Measurements from ENCODE around the gene EEF1E1. TPM values are rescaled to one million over a fixed set of nuclear protein-coding genes. Genes with fewer than 3 reads are reported as not detected.
A peak's percentile ranks its signal among the peaks of the same experiment; 100 is the strongest.

EEF1E1 gene
- total and polyA plus RNA-seq, 2 donors (not counting 1 experiment from before 2014, with no cell fraction given): 38.1 to 50.7 TPM

- Histone ChIP-seq H3K9me3 (ENCODE audit: control insufficient read depth, insufficient read depth, low read depth, low read length) (no peaks in the 10 kb centered on the region), H3K9ac (ENCODE audit: insufficient read depth, low read length) (no peak overlapping the region), H3K36me3 (ENCODE audit: control insufficient read depth, insufficient read depth, low read length) (peaks cover 2% of the 10 kb centered on the region), H3K27me3 (ENCODE audit: control insufficient read depth, insufficient read depth, low read length) (no peaks in the 10 kb centered on the region), H4K20me1 (ENCODE audit: control insufficient read depth, extremely low read depth, insufficient read depth, low read length) (no peaks in the 10 kb centered on the region), H3K79me2 (ENCODE audit: control insufficient read depth, insufficient read depth, low read length) (no peaks in the 10 kb centered on the region), H3K4me1 (ENCODE audit: control insufficient read depth, extremely low read depth, insufficient read depth, low read length) (peaks cover 24% of the 10 kb centered on the region), H2AFZ (ENCODE audit: low read length) (no peak overlapping the region), H3K4me2 (ENCODE audit: extremely low read depth, insufficient read depth, low read length) (peak overlapping the region; percentile 4), H3K27ac (ENCODE audit: insufficient read depth, low read length) (peak overlapping the region; percentile 35), H3K4me3 (replicated peaks in 1 of 4; ENCODE audit: control extremely low read depth in 1 of 4, insufficient read depth in 1 of 4, low read depth in 3 of 4, low read length in 4 of 4) (no peak overlapping the region)
- no peak for TF ChIP-seq EZH2 (IDR thresholded peaks at IDR 0.05; ENCODE audit: low read length, missing control alignments)
- TF ChIP-seq CTCF (conservative IDR thresholded peaks at IDR 0.05 in 1 of 2, IDR thresholded peaks at IDR 0.05 in 1 of 2; ENCODE audit: low read depth in 1 of 2, low read length in 2 of 2): no peak
- DNase-seq (ENCODE audit: low read depth in 2 of 2): peak; percentile 23 to 62
Observed at GRCh38 chr6:8084586-8084985, 17.8 kb downstream of the EEF1E1 start.

GRCh38 chr6:8082954-8083858 is 19.1 kb downstream of the EEF1E1 start:
- H3K9me3 ChIP-seq (ENCODE audit: control insufficient read depth, insufficient read depth, low read depth, low read length): no peaks in the 10 kb centered on the region
- H3K36me3 ChIP-seq (ENCODE audit: control insufficient read depth, insufficient read depth, low read length): no peaks in the 10 kb centered on the region
- no peaks in the 10 kb centered on the region for H3K79me2 ChIP-seq (ENCODE audit: control insufficient read depth, insufficient read depth, low read length)
- peak; percentile 84 to 94 for DNase-seq (ENCODE audit: low read depth in 2 of 2)
- H4K20me1 ChIP-seq (ENCODE audit: control insufficient read depth, extremely low read depth, insufficient read depth, low read length): no peaks in the 10 kb centered on the region
- no peak overlapping the region for H3K9ac ChIP-seq (ENCODE audit: insufficient read depth, low read length)
- H3K27me3 ChIP-seq (ENCODE audit: control insufficient read depth, insufficient read depth, low read length): no peaks in the 10 kb centered on the region
- no peak overlapping the region for H2AFZ ChIP-seq (ENCODE audit: low read length)
- TF ChIP-seq EZH2 (IDR thresholded peaks at IDR 0.05; ENCODE audit: low read length, missing control alignments): no peak
- TF ChIP-seq CTCF (conservative IDR thresholded peaks at IDR 0.05 in 1 of 2, IDR thresholded peaks at IDR 0.05 in 1 of 2; ENCODE audit: low read depth in 1 of 2, low read length in 2 of 2): no peak
- peak overlapping the region; percentile 63 for H3K27ac ChIP-seq (ENCODE audit: insufficient read depth, low read length)
- peak overlapping the region in 1 of 4 experiments; percentile 24 for H3K4me3 ChIP-seq (replicated peaks in 1 of 4; ENCODE audit: control extremely low read depth in 1 of 4, insufficient read depth in 1 of 4, low read depth in 3 of 4, low read length in 4 of 4)
- peaks cover 24% of the 10 kb centered on the region for H3K4me1 ChIP-seq (ENCODE audit: control insufficient read depth, extremely low read depth, insufficient read depth, low read length)
- H3K4me2 ChIP-seq (ENCODE audit: extremely low read depth, insufficient read depth, low read length): peak overlapping the region; percentile 42

GRCh38 chr6:8082572-8082953 is 19.8 kb downstream of the EEF1E1 start:
- H3K27me3 ChIP-seq (ENCODE audit: control insufficient read depth, insufficient read depth, low read length): no peaks in the 10 kb centered on the region
- H3K9me3 ChIP-seq (ENCODE audit: control insufficient read depth, insufficient read depth, low read depth, low read length): no peaks in the 10 kb centered on the region
- no peaks in the 10 kb centered on the region for H4K20me1 ChIP-seq (ENCODE audit: control insufficient read depth, extremely low read depth, insufficient read depth, low read length)
- H3K9ac ChIP-seq (ENCODE audit: insufficient read depth, low read length): no peak overlapping the region
- H3K79me2 ChIP-seq (ENCODE audit: control insufficient read depth, insufficient read depth, low read length): no peaks in the 10 kb centered on the region
- peak overlapping the region; percentile 63 for H3K27ac ChIP-seq (ENCODE audit: insufficient read depth, low read length)
- no peaks in the 10 kb centered on the region for H3K36me3 ChIP-seq (ENCODE audit: control insufficient read depth, insufficient read depth, low read length)
- peak overlapping the region; percentile 42 for H3K4me2 ChIP-seq (ENCODE audit: extremely low read depth, insufficient read depth, low read length)
- H3K4me1 ChIP-seq (ENCODE audit: control insufficient read depth, extremely low read depth, insufficient read depth, low read length): peaks cover 24% of the 10 kb centered on the region
- no peak overlapping the region for H3K4me3 ChIP-seq (replicated peaks in 1 of 4; ENCODE audit: control extremely low read depth in 1 of 4, insufficient read depth in 1 of 4, low read depth in 3 of 4, low read length in 4 of 4)
- DNase-seq (ENCODE audit: low read depth in 2 of 2): no peak
- no peak overlapping the region for H2AFZ ChIP-seq (ENCODE audit: low read length)
- TF ChIP-seq CTCF (conservative IDR thresholded peaks at IDR 0.05 in 1 of 2, IDR thresholded peaks at IDR 0.05 in 1 of 2; ENCODE audit: low read depth in 1 of 2, low read length in 2 of 2) (no peak), EZH2 (IDR thresholded peaks at IDR 0.05; ENCODE audit: low read length, missing control alignments) (no peak)

Measured in fibroblast of lung (primary cell).